Activated naive CD8-positive, alpha-beta T cell treated with anti-CD3 and anti-CD28 coated beads, Interleukin-2, amount 50 U/mL, for 24 hours (primary cell): ENCODE measurements around the gene RIPPLY3.

Experiments
- ATAC-seq: fragments of 150-1000 bp; cut with Tn5 transposase; one replicate; pipeline ENCODE4 v1.10.0; 2021
- DNase-seq: peaks from one replicate; pipeline ENCODE4 v3.0.0; 2021
- H3K27ac Mint-ChIP-seq: one replicate; pipeline ENCODE4 v1.8.0; 2021; ENCODE audit warnings: mild to moderate bottlenecking, mixed read lengths
- H3K27me3 Mint-ChIP-seq: one replicate; pipeline ENCODE4 v1.8.0; 2021; ENCODE audit warnings: mixed read lengths
- H3K36me3 Mint-ChIP-seq: one replicate; pipeline ENCODE4 v1.8.0; 2021; ENCODE audit warnings: low read depth, mixed read lengths
- H3K4me1 Mint-ChIP-seq: one replicate; pipeline ENCODE4 v1.8.0; 2021; ENCODE audit warnings: mixed read lengths
- H3K4me3 Mint-ChIP-seq: one replicate; pipeline ENCODE4 v1.8.0; 2021; ENCODE audit warnings: mild to moderate bottlenecking, moderate library complexity, mixed read lengths
- H3K9me3 Mint-ChIP-seq: one replicate; pipeline ENCODE4 v1.8.0; 2021; ENCODE audit warnings: mixed read lengths

RIPPLY3 gene

GRCh38 chr21:37006486-37007291 lies at the start of gene RIPPLY3:
RIPPLY3 (plus strand) TSS chr21:37006702; CDS start chr21:37006773, 71 bp downstream.
- H3K4me3 Mint-ChIP-seq = peak within 1 kb of the TSS; percentile 68
- ATAC-seq (peak; percentile 20), DNase-seq (peak; percentile 19)
- H3K4me1 Mint-ChIP-seq = peaks cover 17% of the 10 kb centered on the region
- no peaks in the 10 kb centered on the region for H3K9me3 Mint-ChIP-seq
- no peaks in the 10 kb centered on the region for H3K36me3 Mint-ChIP-seq
- no peak within 1 kb of the TSS for H3K27ac Mint-ChIP-seq
- peaks cover 40% of the 10 kb centered on the region for H3K27me3 Mint-ChIP-seq

GRCh38 chr21:36959020-36959835 lies 47.3 kb upstream of the RIPPLY3 start:
- Mint-ChIP-seq H3K36me3 (peaks cover 22% of the 10 kb centered on the region), H3K4me1 (no peaks in the 10 kb centered on the region), H3K4me3 (no peak overlapping the region), H3K27me3 (no peaks in the 10 kb centered on the region), H3K27ac (no peak overlapping the region), H3K9me3 (no peaks in the 10 kb centered on the region)
- DNase-seq (no peak), ATAC-seq (no peak)

- Mint-ChIP-seq H3K27ac (no peak overlapping the region), H3K4me3 (no peak overlapping the region), H3K36me3 (peaks cover 20% of the 10 kb centered on the region), H3K4me1 (peaks cover 15% of the 10 kb centered on the region), H3K27me3 (no peaks in the 10 kb centered on the region), H3K9me3 (no peaks in the 10 kb centered on the region)
- no peak for DNase-seq
- no peak for ATAC-seq
Measured at GRCh38 chr21:36960676-36961284, 45.7 kb upstream of the RIPPLY3 start.

GRCh38 chr21:36962098-36962780 lies 44.3 kb upstream of the RIPPLY3 start:
- no peak for DNase-seq
- no peak overlapping the region for H3K27ac Mint-ChIP-seq
- no peaks in the 10 kb centered on the region for H3K9me3 Mint-ChIP-seq

GRCh38 chr21:36964398-36964797 lies 42.1 kb upstream of the RIPPLY3 start:
- Mint-ChIP-seq H3K36me3 (peaks cover 14% of the 10 kb centered on the region), H3K27me3 (no peaks in the 10 kb centered on the region), H3K4me1 (peaks cover 18% of the 10 kb centered on the region), H3K9me3 (no peaks in the 10 kb centered on the region), H3K27ac (no peak overlapping the region), H3K4me3 (peak overlapping the region; percentile 9)
- DNase-seq = no peak
- ATAC-seq = no peak

More at GRCh38 chr21:36962098-36962780, 44.3 kb upstream of the RIPPLY3 start:
- no peaks in the 10 kb centered on the region for H3K27me3 Mint-ChIP-seq
- no peak overlapping the region for H3K4me3 Mint-ChIP-seq
- peaks cover 18% of the 10 kb centered on the region for H3K4me1 Mint-ChIP-seq
- no peak for ATAC-seq
- H3K36me3 Mint-ChIP-seq = peaks cover 14% of the 10 kb centered on the region

- Mint-ChIP-seq H3K9me3 (no peaks in the 10 kb centered on the region), H3K4me1 (peaks cover 18% of the 10 kb centered on the region), H3K27ac (peak overlapping the region; percentile 90), H3K36me3 (peaks cover 11% of the 10 kb centered on the region), H3K27me3 (no peaks in the 10 kb centered on the region), H3K4me3 (peak overlapping the region; percentile 86)
- ATAC-seq (no peak), DNase-seq (no peak)
Measured at GRCh38 chr21:36964827-36965719, 41.4 kb upstream of the RIPPLY3 start.

GRCh38 chr21:36965720-36966065 lies 40.8 kb upstream of the RIPPLY3 start:
- peak overlapping the region; percentile 86 for H3K4me3 Mint-ChIP-seq
- DNase-seq = no peak
- no peaks in the 10 kb centered on the region for H3K9me3 Mint-ChIP-seq
- no peak for ATAC-seq
- peaks cover 7% of the 10 kb centered on the region for H3K36me3 Mint-ChIP-seq
- peaks cover 18% of the 10 kb centered on the region for H3K4me1 Mint-ChIP-seq
- H3K27ac Mint-ChIP-seq = peak overlapping the region; percentile 90
- H3K27me3 Mint-ChIP-seq = no peaks in the 10 kb centered on the region

- peak; percentile 89 for ATAC-seq
- H3K27me3 Mint-ChIP-seq = no peaks in the 10 kb centered on the region
- peak; percentile 72 for DNase-seq
- no peaks in the 10 kb centered on the region for H3K9me3 Mint-ChIP-seq
- peak within 1 kb of the TSS; percentile 86 for H3K4me3 Mint-ChIP-seq
- H3K27ac Mint-ChIP-seq = peak within 1 kb of the TSS; percentile 90
- peaks cover 4% of the 10 kb centered on the region for H3K36me3 Mint-ChIP-seq
- H3K4me1 Mint-ChIP-seq = peaks cover 18% of the 10 kb centered on the region
Measured at GRCh38 chr21:36966066-36966820, 40.3 kb upstream of the RIPPLY3 start, which contains the start of gene HLCS. HLCS (minus strand) TSS chr21:36966669; CDS start chr21:36966638, 31 bp downstream.

GRCh38 chr21:36966821-36967768 lies 39.4 kb upstream of the RIPPLY3 start:
- H3K4me1 Mint-ChIP-seq = peaks cover 18% of the 10 kb centered on the region
- H3K4me3 Mint-ChIP-seq = peak overlapping the region; percentile 75
- H3K9me3 Mint-ChIP-seq = no peaks in the 10 kb centered on the region
- peaks cover under 1% of the 10 kb centered on the region for H3K36me3 Mint-ChIP-seq
- no peak for DNase-seq
- peak overlapping the region; percentile 69 for H3K27ac Mint-ChIP-seq
- ATAC-seq = no peak
- no peaks in the 10 kb centered on the region for H3K27me3 Mint-ChIP-seq

- Mint-ChIP-seq H3K9me3 (no peaks in the 10 kb centered on the region), H3K27ac (no peak overlapping the region), H3K36me3 (no peaks in the 10 kb centered on the region), H3K4me3 (no peak overlapping the region), H3K27me3 (no peaks in the 10 kb centered on the region), H3K4me1 (peaks cover 18% of the 10 kb centered on the region)
- DNase-seq (no peak), ATAC-seq (no peak)
Measured at GRCh38 chr21:36968414-36968813, 38.1 kb upstream of the RIPPLY3 start.

- Mint-ChIP-seq H3K9me3 (no peaks in the 10 kb centered on the region), H3K27ac (no peak overlapping the region), H3K4me3 (no peak overlapping the region), H3K36me3 (no peaks in the 10 kb centered on the region), H3K4me1 (peaks cover 18% of the 10 kb centered on the region), H3K27me3 (no peaks in the 10 kb centered on the region)
- ATAC-seq = no peak
- no peak for DNase-seq
Measured at GRCh38 chr21:36968976-36969375, 37.5 kb upstream of the RIPPLY3 start.
